IPS-NIHi11 (cell line): ENCODE measurements around the gene PHACTR1.

Experiments used
- DNase-seq: peaks from one replicate; pipeline ENCODE4 v3.0.0; 2012; ENCODE audit warnings: mixed read lengths, low spot score

The PHACTR1 gene

GRCh38 chr6:12849809-12850198 lies 133.2 kb downstream of the PHACTR1 start:
- no peak for DNase-seq

DNA sequence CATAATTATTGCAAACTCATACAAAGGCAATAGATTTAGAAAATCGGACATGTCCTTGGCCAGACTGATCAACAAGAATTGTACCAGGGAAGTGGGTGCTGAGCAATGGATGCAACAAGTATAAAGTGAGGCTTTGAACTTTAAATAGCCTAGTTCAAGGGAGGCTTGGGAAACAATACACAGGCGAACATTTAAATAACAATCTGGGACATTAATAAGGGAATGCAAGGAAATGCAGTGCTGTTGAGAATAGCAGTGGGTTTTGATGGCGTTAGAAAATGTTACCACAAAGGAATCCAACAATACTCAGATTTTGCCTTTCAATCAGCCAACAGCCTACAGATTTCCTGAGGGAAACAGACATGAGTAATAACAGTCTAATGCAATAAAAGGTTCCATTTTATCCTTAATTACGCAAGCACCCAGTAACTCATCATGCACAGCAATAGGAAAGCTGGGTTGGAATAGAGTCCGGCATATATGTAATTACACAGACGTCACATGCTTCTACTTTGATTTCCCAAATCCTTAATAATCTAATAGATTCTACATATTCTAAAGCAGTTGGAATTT lies 134.6 kb downstream of the PHACTR1 start:
- DNase-seq = no peak

DNA sequence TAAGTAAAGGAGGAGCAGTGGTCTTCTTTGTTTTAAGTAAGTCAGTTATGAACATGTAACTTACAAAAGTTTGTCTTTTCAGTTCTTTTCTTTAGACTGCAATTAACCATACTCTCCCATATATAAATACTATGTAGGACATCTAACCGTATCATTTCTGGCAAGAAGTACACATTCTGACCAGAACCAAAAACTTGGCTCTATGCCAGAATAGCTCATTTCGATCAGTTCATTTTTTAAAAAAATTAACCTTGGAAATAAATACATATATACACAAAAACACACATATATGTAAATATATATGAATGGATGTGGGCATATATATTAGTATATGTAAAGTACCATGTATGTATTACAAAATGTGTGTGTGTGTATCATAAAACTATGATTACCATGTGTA lies 145.0 kb downstream of the PHACTR1 start:
- no peak for DNase-seq

- no peak for DNase-seq
Observed at GRCh38 chr6:12865117-12865516, 148.6 kb downstream of the PHACTR1 start.

GRCh38 chr6:12865671-12866181 lies 149.2 kb downstream of the PHACTR1 start:
- no peak for DNase-seq

- DNase-seq = no peak
Observed at GRCh38 chr6:12866422-12867029, 150.0 kb downstream of the PHACTR1 start.

GRCh38 chr6:12869816-12870432 lies 153.4 kb downstream of the PHACTR1 start:
- DNase-seq = no peak

- DNase-seq = no peak
Observed at GRCh38 chr6:12873691-12874090, 157.1 kb downstream of the PHACTR1 start.

GRCh38 chr6:12875051-12875450 lies 158.5 kb downstream of the PHACTR1 start:
- DNase-seq = no peak

DNA sequence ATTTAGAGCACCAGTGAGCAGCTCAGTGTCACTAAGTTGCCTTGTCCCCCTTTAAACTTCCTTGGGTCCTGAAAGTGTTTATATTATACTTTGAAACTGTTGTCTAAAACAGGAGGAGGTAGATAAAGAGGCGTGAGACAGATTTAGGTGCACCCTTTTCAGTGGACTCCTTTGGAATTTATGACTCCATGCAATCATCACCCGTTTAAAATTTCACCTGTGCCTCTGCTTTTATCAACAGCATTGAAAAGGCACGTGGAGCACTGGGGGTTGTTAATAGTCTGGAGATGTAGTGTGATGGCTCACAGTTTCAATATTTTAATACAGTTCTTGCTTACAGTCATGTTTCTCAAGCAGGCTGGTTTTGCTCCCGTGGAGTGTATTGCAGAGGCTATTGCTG lies 162.2 kb downstream of the PHACTR1 start:
- DNase-seq = no peak

DNA sequence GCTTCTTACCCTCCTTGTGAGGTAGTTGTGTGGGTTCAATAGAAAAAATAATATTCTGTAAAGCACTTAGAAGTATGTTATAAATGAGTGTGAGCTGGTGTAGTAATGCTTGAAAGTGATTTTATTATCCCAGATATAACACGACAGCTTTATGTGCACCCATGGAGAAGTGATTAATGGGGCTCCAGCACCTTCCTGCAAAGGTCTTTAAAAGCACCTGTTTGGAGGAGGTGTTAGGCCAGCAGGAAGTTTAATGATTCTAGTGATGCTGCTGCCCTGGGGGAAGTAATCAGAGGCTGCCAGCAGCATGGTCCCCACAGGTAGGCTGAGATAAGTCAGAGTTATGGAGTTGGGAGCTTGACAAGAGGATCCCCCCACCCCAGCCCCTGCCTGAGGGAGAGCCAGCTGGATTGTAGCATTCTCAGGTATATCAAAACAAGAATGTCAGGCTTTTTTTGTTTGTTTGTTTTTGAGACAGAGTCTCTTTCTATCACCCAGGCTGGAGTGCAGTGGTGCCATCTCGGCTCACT lies 166.3 kb downstream of the PHACTR1 start:
- no peak for DNase-seq

DNA sequence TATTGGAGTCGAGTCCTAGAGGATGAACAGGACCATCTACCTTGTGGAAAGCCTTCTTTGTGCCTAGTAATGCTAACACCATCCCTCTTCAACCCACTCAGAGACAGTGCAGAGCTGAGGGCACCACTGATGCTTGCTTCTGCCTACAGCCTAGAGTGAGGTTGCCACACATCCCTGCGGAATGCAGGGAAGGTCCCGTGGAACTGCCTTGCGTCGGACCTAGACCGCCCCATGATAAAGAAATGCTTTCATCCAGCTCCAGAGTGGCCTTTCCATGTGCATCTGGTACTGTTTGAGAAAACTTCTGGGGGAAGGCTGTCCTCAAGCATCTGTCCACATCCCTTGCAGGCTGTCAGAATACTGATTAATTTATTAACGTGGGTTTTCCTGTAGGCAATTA lies 168.4 kb downstream of the PHACTR1 start:
- DNase-seq = no peak

DNA sequence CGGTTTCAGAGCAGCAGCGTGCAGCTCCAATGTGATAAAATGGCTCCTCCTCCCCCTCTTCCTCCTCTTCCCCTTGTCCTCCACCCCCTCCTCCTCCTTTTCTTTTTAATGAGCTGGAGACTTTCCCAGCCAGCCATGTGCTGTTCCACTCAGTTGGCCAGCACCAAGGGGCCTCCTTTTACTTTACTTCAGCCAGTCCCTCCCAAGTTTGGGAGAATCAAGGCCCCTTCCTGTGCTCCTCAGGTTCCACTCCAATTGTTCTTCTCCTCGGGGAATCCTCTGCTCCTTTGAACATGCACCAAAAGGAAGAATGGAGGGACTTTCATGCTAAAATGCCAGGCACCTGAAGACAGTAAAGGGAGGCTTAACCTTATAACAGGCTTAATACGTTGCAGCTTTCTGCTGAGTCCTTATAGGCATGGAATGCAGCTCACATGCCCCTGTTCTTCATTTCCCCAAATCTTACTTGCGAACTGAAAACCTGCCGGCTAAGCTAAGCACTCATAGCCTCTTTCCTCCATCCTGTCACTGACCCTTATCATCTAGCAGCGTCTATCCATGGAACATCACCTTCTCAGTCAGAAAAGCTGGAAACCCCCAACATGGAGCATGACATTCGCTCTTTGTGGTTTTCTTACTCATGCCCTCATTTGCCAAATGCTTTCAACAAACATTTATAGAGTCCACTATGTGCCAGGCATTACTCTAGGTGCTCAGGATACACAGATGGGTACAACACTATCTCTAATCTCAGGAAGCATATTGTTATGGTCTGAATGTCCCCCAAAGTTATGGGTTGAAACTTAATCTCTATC lies 170.6 kb downstream of the PHACTR1 start:
- peak; percentile 42 for DNase-seq

GRCh38 chr6:12890171-12890790 lies 173.7 kb downstream of the PHACTR1 start:
- DNase-seq = no peak

GRCh38 chr6:12891595-12891994 lies 175.0 kb downstream of the PHACTR1 start:
- DNase-seq = no peak

- DNase-seq = no peak
Observed at GRCh38 chr6:12892151-12892550, 175.6 kb downstream of the PHACTR1 start.

- DNase-seq = no peak
Observed at GRCh38 chr6:12893036-12893435, 176.5 kb downstream of the PHACTR1 start.

- no peak for DNase-seq
Observed at GRCh38 chr6:12895721-12896120, 179.2 kb downstream of the PHACTR1 start.

DNA sequence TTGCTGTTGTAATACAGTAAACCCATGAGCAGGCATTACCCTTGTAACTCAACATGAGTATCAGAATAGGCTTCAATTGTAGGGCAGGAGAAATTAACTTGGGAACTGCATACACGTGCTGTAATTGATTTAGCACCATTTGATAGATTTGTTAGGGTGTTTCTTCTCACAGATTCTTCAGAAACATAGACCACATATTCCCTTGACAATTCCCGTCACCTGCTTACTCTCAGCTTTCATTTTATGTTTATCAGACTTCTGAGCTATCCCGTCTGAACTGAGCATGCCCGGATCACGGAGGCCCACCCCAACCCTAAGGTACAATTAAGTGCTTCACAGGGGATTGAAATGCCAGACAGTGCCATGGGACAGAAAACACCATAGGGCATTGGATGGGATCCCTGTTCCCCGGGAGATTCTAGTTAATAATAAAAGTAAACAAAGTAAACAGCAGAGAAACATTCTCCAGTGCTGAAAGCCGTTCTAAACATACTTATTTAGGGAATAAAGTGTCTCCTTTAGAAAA lies 179.7 kb downstream of the PHACTR1 start:
- DNase-seq = no peak

- no peak for DNase-seq
Observed at GRCh38 chr6:12898603-12899002, 182.0 kb downstream of the PHACTR1 start.

- DNase-seq = no peak
Observed at GRCh38 chr6:12899046-12899833, 182.7 kb downstream of the PHACTR1 start.
